HCEC 1CT (cell line): ENCODE measurements around the gene DISC1.
"Not testable (repeated sequence)": the region's sequence is repeated elsewhere in the genome, so short reads cannot be mapped to it uniquely, and the experiment has no call there.

Experiments used
- DNase-seq: peaks from one replicate; pipeline ENCODE4 v3.0.0-alpha.2; 2017

The DISC1 gene

DNA sequence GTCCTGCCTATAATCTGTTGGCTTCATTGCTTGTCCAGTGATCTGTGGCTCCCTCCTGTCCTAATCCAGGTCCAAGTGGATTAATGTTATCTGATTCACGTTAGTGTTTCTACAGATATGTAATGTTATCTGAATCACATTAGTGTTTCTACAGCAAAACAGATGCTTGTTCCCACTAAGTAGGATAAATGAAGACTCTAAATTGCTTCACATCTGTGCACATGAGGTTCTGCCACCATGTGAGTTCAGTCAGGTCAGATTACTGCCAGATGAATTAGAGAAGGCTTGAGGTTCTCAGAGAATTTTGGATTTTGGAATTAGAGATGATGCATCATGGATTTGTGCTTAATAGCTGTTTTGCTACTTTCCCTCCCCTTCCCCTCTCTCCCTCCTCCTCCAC is 13.2 kb downstream of the DISC1 start:
- DNase-seq: no peak

DNA sequence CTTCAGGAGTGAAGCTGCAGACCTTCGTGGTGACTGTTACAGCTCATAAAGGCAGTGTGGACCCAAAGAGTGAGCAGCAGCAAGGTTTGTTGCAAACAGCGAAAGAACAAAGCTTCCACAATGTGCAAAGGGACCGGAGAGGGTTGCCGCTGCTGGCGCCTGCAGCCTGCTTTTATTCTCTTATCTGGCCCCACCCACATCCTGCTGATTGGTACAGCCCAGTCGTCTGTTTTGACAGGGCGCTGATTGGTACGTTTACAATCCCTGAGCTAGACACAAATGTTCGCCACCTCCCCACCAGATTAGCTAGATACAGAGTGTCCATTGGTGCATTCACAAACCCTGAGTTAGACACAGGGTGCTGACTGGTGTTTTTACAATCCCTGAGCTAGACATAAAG is 14.9 kb downstream of the DISC1 start:
- DNase-seq: not testable (repeated sequence)

- DNase-seq: not testable (repeated sequence)
These were observed 15.5 kb downstream of the DISC1 start for GRCh38 chr1:231642061-231642460.

DNA sequence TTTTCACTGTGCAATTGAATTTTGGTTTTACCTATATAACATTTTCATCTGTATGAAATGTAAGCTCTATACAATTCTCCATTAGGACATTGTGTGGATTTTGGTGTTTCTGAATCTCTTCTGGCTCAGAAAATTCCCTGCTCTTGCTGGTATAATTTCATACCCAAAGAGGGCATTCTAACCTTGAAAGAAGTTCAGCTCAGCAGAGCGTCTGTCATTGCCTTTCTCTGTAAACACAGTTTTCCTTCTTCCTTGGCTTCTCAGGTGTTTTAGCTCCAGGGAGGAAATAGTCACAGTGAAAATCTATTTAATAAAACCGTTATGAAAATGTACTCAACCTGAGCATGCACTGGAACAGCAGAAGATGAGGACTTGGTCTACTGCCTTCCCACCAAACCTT is 16.0 kb downstream of the DISC1 start:
- no peak for DNase-seq

DNA sequence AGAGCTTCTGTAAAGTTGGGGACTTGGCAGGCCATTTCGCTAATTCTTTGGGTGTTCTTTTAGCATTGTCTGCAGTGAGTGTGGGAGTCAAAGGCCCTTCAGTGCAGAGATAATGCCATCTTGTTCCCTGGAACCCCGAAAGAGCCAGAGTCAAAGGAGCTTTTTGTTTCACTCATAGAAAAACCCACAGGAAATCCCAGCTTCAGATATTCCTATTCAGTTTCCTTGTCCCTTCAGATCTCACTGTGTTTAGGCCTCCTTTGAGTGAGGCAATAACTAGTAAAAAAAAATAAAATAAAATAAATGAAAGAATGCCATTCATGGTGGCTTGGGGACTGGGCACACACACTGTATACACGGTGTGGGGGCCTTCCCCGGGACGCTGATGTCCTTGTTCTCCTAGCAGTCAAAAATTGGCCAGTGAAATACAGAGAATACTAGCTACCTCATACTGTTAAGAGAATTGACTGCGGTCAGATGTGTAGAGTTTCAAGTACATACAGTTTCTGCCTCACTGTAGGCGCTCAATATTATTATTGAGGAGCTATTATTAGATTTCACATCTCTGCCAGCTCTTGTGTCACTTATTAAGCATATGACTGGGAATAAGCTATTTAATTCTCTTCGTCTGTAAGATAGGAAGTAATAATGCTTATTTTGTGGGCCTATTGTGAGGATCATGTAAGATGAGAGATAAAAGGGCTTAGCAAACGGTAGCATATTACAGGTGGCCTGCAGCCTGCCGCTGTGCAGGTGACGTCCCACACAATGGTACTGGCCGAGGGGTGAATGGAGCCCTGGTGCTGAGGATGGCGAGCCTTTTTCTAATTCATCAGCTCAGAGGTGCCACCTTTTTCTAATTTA is 16.7 kb downstream of the DISC1 start:
- no peak for DNase-seq

DNA sequence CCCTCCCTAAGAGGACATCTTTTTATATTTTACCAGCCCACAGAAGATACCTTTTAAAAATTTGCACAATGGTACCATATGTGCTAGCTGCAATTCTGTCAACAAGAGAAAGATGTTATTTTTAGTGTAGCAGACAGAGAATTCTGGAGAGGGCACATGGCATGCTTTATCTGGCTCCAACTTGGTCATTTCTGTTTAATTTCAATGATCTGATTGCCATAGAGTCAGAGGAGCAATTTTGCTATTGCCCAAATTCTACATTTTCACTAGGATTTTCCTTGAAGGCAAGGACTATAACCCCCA is 17.3 kb downstream of the DISC1 start:
- no peak for DNase-seq

DNA sequence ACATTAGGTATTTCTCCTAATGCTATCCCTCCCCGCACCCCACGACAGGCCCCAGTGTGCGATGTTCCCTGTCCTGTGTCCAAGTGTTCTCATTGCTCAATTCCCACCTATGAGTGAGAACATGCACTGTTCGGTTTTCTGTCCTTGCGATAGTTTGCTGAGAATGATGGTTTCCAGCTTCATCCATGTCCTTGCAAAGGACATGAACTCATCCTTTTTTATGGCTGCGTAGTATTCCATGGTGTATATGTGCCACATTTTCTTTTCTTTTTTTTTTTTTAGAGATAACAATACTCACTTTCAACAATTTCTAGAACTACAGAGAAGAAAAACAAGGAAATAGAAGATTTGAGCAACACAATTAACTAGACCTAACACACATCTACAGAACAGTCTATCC is 19.0 kb downstream of the DISC1 start:
- not testable (repeated sequence) for DNase-seq

DNA sequence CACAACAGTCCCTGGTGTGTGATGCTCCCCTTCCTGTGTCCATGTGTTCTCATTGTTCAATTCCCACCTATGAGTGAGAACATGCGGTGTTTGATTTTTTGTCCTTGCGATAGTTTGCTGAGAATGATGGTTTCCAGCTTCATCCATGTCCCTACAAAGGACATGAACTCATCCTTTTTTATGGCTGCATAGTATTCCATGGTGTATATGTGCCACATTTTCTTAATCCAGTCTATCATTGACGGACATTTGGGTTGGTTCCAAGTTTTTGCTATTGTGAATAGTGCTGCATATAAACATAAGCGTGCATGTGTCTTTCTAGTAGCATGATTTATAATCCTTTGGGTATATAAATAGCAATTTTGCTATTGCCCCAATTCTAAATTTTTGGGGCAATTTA is 19.6 kb downstream of the DISC1 start:
- DNase-seq: not testable (repeated sequence)

DNA sequence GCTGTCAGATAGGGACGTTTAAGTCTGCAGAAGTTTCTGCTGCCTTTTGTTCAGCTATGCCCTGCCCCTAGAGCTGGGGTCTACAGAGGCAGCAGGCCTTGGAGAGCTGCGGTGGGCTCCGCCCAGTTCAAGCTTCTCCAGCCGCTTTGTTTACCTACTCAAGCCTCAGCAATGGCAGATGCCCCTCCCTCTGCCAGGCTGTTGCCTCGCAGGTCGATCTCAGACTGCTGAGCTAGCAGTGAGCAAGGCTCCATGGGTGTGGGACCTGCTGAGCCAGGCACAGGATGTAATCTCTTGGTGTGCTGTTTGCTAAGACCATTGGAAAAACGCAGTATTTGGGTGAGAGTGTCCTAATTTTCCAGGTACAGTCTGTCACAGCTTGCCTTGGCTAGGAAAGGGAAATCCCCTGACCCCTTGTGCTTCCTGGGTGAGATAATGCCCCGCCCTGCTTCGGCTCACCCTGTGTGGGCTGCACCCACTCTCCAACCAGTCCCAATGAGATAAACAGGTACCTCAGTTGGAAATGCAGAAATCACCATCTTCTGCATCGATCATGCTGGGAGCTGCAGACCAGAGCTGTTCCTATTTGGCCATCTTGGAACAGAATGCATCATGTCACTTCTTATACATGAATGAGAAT is 25.2 kb downstream of the DISC1 start:
- DNase-seq: not testable (repeated sequence)

GRCh38 chr1:231653632-231654031 is 27.0 kb downstream of the DISC1 start:
- no peak for DNase-seq

- DNase-seq: no peak
These were observed 30.2 kb downstream of the DISC1 start for GRCh38 chr1:231656741-231657140.

GRCh38 chr1:231658223-231658622 is 31.6 kb downstream of the DISC1 start:
- not testable (repeated sequence) for DNase-seq

DNA sequence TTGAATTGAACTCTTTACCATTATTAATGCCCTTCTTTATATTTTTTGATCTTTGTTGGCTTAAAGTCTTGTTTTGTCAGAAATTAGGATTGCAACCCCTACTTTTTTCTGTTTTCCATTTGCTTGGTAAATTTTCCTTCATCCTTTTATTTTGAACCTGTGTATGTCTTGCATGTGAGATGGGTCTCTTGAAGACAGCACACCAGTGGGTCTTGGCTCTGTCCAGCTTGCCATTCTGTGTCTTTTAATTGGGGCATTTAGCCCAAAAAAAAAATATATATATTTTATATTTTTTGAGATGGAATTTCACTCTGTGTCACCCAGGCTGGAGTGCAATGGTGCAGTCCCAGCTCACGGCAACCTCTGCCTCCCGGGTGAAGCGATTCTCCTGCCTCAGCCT is 33.6 kb downstream of the DISC1 start:
- no peak for DNase-seq

GRCh38 chr1:231663211-231663792 is 36.7 kb downstream of the DISC1 start:
- DNase-seq: peak; percentile 49

DNA sequence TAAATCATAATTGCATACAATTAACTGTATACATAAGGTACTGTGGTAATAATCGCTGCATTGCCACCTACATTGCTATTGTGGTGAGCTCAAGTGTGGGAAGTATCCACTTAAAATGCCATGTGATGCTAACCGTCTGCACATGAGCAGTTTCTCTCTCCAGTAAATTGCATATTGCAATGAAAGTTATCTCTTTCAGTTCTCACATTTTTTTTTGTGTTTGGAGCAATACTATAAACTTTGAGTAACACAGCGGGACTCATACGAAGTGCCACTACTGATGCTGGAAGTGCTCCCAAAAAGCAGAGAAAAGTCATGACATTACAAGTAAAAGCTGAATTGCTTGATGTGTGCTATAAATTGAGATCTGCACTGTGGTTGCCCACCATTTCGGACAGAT is 38.5 kb downstream of the DISC1 start:
- no peak for DNase-seq

DNA sequence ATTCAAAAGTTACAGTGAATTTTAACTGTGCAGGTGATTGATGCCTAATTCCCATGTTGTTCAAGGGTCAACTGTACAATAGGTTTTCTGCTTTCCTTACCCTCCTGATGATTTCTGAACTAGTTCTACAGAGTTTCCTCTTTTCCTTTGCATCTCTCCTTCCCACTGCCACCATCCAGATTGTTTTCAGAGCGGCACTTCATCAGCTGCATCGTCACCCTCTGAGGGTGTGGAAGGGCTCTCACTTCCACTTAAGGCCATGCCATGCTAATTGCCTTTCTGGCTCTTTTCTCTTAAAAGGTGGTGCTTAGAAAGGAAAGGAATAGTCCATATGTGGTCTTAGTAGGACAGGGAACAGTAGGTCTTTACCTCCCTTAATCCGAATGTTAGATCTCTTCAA is 39.1 kb downstream of the DISC1 start:
- DNase-seq: no peak

- DNase-seq: no peak
These were observed 39.8 kb downstream of the DISC1 start for GRCh38 chr1:231666220-231666936.

DNA sequence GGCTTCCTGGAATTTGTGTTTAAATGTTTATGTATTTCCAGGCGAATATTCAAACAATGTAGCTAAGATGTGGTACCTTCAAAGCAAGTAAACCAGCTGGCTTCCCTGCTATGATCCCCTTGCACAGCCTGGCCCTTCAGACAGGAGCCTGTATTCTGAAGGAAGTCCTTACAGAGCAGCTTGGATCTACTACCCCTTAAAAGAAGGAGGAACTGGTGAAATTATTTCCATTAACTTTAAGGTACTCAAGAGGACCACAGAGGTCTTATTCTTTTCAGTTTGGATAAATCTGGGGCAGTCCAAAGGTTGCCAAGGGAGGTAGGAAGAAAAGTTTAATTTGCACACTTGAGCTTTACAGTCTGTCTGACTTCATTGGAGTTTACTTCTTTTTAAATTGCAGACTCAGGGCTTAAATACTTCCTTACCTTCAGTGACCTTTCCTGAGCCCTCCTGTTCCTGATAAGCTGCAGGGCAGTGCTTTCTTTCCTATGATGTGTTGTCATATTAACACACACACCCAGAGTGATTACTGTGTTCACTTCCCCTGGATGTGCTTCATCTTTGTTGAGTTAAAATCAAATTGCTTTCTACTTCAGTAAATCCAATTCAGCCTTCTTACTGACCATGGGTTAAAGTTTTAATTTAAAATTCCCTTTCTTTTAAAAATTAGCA is 40.5 kb downstream of the DISC1 start:
- no peak for DNase-seq

- DNase-seq: no peak
These were observed 41.4 kb downstream of the DISC1 start for GRCh38 chr1:231667896-231668506.

GRCh38 chr1:231668826-231669225 is 42.2 kb downstream of the DISC1 start:
- no peak for DNase-seq

DNA sequence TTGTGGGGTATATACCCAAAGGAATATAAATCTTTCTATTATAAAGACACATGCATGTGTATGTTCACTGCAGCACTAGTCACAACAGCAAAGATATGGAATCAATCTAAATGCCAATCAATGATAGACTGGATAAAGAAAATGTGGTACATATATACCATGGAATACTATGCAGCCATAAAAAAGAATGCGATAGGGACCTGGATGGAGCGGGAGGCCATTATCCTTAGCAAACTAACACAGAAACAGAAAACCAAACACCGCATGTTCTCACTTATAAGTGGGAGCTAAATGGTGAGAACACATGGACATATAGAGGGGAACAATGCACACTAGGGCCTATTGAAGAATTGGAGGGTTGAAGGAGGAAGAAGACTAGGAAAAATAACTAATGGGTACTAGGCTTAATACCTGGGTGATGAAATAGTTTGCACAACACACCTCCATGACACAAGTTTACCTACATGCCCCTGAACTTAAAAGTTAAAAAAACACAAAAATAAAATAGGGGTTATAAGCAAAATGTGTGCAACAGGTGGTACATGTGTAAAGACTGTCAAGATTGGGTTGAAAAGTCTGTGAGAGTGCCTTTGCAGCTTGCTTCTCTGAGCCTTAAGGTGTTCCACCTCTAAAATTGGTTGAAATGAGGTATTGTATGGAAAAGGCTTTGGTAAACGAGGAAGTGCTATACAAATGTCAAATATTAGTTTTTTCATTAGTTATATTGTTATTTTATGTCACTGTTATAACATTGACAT is 43.5 kb downstream of the DISC1 start:
- DNase-seq: not testable (repeated sequence)

GRCh38 chr1:231670755-231671154 is 44.2 kb downstream of the DISC1 start:
- DNase-seq: no peak
